OCI-LY3 (cell line): ENCODE results near the gene MAGI2.

ENCODE experiments used
- EZH2phosphoT487 ChIP-seq: fragments of 200-600 bp; shearing (Covaris generic); IDR thresholded peaks from 2 replicates; pipeline ENCODE4 v1.6.1; 2018; ENCODE audit warnings: antibody characterized with exemption, mixed run types, low read depth
- TF ChIP-seq, protein P1 (sequence below): fragments of 200-600, 300-600 bp; sonication (generic); IDR thresholded peaks from 2 replicates; pipeline ENCODE4 v1.5.1; 2014; ENCODE audit warnings: antibody characterized with exemption, low read length, low read depth

DNA sequence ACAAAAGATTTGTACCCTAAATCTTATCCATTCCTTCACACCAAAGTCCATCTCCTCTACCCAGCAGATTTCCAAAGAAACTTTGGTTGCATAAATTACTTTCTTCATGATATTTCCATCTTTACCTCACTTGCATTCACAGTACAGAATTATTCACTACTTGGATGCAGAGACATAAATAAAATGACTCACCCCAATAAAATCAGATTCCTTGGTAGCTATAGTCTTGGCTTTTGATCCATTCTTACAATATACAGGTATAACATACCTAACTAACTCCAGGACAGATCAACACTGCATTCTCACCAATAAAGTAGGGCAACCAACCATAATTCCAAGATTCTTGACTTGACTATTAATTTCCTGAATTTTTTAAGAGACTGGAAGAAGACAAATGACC lies 815.1 kb downstream of the MAGI2 start:
- TF ChIP-seq, protein P1, sequence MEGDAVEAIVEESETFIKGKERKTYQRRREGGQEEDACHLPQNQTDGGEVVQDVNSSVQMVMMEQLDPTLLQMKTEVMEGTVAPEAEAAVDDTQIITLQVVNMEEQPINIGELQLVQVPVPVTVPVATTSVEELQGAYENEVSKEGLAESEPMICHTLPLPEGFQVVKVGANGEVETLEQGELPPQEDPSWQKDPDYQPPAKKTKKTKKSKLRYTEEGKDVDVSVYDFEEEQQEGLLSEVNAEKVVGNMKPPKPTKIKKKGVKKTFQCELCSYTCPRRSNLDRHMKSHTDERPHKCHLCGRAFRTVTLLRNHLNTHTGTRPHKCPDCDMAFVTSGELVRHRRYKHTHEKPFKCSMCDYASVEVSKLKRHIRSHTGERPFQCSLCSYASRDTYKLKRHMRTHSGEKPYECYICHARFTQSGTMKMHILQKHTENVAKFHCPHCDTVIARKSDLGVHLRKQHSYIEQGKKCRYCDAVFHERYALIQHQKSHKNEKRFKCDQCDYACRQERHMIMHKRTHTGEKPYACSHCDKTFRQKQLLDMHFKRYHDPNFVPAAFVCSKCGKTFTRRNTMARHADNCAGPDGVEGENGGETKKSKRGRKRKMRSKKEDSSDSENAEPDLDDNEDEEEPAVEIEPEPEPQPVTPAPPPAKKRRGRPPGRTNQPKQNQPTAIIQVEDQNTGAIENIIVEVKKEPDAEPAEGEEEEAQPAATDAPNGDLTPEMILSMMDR: no peak
- TF ChIP-seq EZH2phosphoT487: no peak
